Suprapubic skin (tissue), 4 donors: ENCODE data around the gene SIPA1L3. TPM values are rescaled to one million over a fixed set of nuclear protein-coding genes. Genes with fewer than 3 reads are reported as not detected.

Source experiments
- DNase-seq, 2 donors: peaks; one replicate each; pipeline ENCODE4 v3.0.0-alpha.2; 2019; ENCODE audit warnings: low spot score in 2 of 2
- H3K27ac ChIP-seq: fragments of 200-600 bp; sonication (generic); one replicate; pipeline ENCODE4 v1.5.1; 2019
- H3K27me3 ChIP-seq: fragments of 200-600 bp; sonication (generic); one replicate; pipeline ENCODE4 v1.5.1; 2019
- H3K36me3 ChIP-seq: fragments of 200-600 bp; sonication (generic); one replicate; pipeline ENCODE4 v1.5.1; 2019
- H3K4me1 ChIP-seq: fragments of 200-600 bp; sonication (generic); one replicate; pipeline ENCODE4 v1.5.1; 2019
- H3K4me3 ChIP-seq: fragments of 200-600 bp; sonication (generic); one replicate; pipeline ENCODE4 v1.5.1; 2019; ENCODE audit warnings: mild to moderate bottlenecking
- H3K9me3 ChIP-seq: fragments of 200-600 bp; sonication (generic); one replicate; pipeline ENCODE4 v1.5.1; 2019
- EP300 ChIP-seq: sonication (generic); formaldehyde crosslinking; IDR thresholded peaks from one replicate; pipeline ENCODE4 v1.6.1; 2017; ENCODE audit warnings: antibody characterized with exemption
- POLR2A ChIP-seq, 2 donors: fragments of 450-650 bp; IDR thresholded peaks; one replicate each; pipeline ENCODE4 v1.6.1; 2017; ENCODE audit warnings: antibody characterized with exemption in 2 of 2, mild to moderate bottlenecking in 2 of 2, moderate library complexity in 2 of 2
- POLR2AphosphoS5 ChIP-seq, 3 donors: sonication (generic); formaldehyde crosslinking; IDR thresholded peaks; one replicate each; pipeline ENCODE4 v1.6.1; 2017; ENCODE audit warnings: antibody characterized with exemption in 3 of 3
- WGBS: methylation state at CpG from one replicate; pipeline ENCODE4 v1.1.5; 2018; 5-methylcytosine and 5-hydroxymethylcytosine counted together
- total RNA-seq, 4 donors: library from RNA; depleted of rRNA; stranded (reverse); fragments of >200 nt; gene quantifications; one replicate each; pipeline ENCODE4 v1.1.0, GENCODE V29; 2016
- TF ChIP-seq, protein P1 (sequence below), 2 donors: fragments of 200-600 bp in 1 of 2; fragments of 450-650 bp in 1 of 2; sonication (generic) in 1 of 2; IDR thresholded peaks; one replicate each; pipeline ENCODE4 v1.5.1; 2016 to 2019; ENCODE audit warnings: antibody characterized with exemption in 2 of 2, mild to moderate bottlenecking in 1 of 2, moderate library complexity in 1 of 2

SIPA1L3 gene
- total RNA-seq, 4 donors from 2014 or later: 52.6 to 92.1 (median 81.8) TPM

DNA sequence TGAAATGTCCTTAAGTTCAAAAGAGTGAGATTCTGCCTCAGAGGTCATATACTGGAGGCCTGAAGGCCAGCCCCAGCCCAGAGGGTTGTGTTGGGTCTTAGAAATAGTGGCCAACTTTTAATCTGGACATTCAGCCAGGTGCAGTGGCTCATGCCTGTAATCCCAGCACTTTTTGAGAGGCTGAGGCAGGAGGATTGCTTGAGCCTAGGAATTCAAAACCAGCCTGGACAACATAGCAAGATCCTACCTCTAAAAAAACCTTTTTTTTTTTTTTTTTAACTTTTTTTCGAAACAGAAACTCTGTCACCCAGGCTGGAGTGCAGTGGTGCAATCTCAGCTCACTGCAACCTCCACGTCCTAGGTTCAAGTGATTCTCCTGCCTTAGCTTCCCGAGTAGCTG is 301.6 kb downstream of the SIPA1L3 start:
- Histone ChIP-seq H3K27ac (no peak overlapping the region), H3K4me1 (peaks cover 30% of the 10 kb centered on the region), H3K9me3 (no peaks in the 10 kb centered on the region), H3K27me3 (peaks cover 9% of the 10 kb centered on the region), H3K36me3 (peaks cover 27% of the 10 kb centered on the region), H3K4me3 (no peak overlapping the region)
- TF ChIP-seq POLR2A (IDR thresholded peaks at IDR 0.05) (no peak), POLR2AphosphoS5 (IDR thresholded peaks at IDR 0.05) (no peak)
- TF ChIP-seq, protein P1, sequence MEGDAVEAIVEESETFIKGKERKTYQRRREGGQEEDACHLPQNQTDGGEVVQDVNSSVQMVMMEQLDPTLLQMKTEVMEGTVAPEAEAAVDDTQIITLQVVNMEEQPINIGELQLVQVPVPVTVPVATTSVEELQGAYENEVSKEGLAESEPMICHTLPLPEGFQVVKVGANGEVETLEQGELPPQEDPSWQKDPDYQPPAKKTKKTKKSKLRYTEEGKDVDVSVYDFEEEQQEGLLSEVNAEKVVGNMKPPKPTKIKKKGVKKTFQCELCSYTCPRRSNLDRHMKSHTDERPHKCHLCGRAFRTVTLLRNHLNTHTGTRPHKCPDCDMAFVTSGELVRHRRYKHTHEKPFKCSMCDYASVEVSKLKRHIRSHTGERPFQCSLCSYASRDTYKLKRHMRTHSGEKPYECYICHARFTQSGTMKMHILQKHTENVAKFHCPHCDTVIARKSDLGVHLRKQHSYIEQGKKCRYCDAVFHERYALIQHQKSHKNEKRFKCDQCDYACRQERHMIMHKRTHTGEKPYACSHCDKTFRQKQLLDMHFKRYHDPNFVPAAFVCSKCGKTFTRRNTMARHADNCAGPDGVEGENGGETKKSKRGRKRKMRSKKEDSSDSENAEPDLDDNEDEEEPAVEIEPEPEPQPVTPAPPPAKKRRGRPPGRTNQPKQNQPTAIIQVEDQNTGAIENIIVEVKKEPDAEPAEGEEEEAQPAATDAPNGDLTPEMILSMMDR (IDR thresholded peaks at IDR 0.05): no peak
- 92% methylated on average over 3 of the region's 3 CpGs for WGBS
- no peak for DNase-seq

DNA sequence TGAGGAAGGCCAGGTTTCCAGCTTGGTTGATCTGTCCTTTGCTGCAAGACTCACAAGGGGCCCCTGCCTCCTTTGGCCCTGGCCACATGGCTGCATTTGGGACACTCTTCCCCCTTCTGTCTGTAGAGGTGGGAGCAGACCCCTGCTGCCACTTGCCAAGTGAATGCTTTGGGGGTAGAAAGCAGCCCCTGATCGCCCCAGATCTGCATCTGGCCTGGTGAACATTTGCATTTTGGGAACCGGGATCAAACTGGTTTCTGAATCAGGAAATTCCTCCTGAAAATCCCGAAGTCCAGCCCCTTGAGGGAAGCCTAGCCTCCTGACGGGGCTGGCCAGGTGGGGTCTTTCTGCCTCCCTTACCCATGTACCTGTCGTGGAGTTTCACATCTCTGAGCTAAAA is 302.1 kb downstream of the SIPA1L3 start:
- Histone ChIP-seq H3K4me1 (peaks cover 30% of the 10 kb centered on the region), H3K27me3 (peaks cover 9% of the 10 kb centered on the region), H3K9me3 (no peaks in the 10 kb centered on the region), H3K4me3 (peak overlapping the region; percentile 33), H3K36me3 (peaks cover 21% of the 10 kb centered on the region), H3K27ac (peak overlapping the region; percentile 78)
- WGBS: 31% methylated on average over 4 of the region's 5 CpGs
- DNase-seq: no peak
- TF ChIP-seq EP300: no peak

DNA sequence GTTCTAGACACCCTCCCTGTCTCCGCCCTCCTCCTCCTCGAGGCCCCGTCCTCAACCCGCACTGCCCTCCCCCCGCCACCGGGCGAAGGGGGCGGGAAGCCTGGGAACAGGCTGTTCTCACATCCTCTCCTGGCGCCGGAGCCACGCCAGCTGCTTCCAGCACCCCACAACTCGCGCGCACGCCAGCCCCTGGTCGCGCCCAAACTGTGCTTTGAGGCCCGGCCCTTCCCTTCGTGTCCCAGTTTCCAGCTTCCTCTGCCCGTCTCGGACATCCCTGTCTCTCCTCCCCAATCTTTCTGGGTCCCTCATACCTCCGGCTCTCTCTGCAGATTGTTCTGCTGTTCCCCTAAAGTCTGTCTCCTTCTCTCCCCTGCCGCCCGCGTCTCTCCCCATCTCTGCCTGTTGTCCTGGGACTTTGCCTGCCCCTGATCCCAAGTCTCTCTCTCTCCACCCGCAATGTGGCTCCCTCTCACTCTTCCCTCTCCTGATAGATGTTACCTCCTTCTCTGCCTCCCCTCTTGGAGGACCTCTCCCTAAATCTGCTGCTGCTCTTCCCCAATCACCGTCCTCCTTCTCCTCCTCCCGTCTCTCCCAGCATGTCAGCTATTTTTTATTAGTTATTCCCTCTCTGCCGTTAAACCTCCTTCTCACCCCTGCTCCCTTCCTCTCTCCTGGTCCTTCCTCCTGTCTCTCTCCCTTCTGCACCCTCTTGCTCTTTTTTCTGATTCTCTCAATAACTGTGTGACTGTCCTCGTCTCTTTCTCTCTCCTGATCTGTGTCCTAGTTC is 302.9 kb downstream of the SIPA1L3 start:
- WGBS: 3% methylated on average over 29 of the region's 30 CpGs
- Histone ChIP-seq H3K4me1 (peaks cover 30% of the 10 kb centered on the region), H3K27ac (peak overlapping the region; percentile 78), H3K9me3 (no peaks in the 10 kb centered on the region), H3K36me3 (peaks cover 15% of the 10 kb centered on the region), H3K27me3 (peaks cover 9% of the 10 kb centered on the region), H3K4me3 (peak overlapping the region; percentile 33)
- peak in 1 of 3 donors; percentile 65 for TF ChIP-seq POLR2AphosphoS5 (IDR thresholded peaks at IDR 0.05)
- no peak for TF ChIP-seq EP300
- TF ChIP-seq, protein P1 (IDR thresholded peaks at IDR 0.05): no peak
- TF ChIP-seq POLR2A (IDR thresholded peaks at IDR 0.05): no peak
- DNase-seq: peak in 1 of 2 donors; percentile 85

DNA sequence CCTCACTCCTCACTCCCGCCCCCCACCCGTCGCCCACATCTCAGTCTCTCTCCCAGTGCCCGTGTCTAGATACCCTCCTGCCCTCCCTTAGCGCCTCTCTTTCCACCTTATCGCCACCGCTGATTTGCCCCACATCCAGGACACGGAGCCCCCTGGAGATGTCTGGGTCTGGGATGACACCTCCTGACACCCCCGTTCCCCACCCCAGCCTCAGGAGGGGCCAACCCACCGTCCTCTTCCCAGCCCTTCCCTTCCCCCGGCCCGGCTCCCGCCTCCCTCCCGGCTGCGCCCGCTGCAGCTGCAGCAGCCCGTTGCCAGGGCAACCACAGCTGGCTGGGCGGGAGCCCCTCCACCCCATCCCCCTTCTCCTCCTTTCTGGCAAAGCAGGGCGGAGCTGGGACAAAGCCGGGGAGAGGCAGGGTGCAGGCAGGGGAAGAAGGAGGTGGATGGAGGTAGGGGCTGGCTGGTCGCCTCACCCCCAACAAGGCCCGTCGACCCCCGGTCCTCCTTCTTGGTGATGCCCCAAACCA is 303.5 kb downstream of the SIPA1L3 start:
- Histone ChIP-seq H3K9me3 (no peaks in the 10 kb centered on the region), H3K4me1 (peaks cover 30% of the 10 kb centered on the region), H3K27me3 (peaks cover 9% of the 10 kb centered on the region), H3K36me3 (peaks cover 13% of the 10 kb centered on the region), H3K27ac (peak overlapping the region; percentile 78), H3K4me3 (peak overlapping the region; percentile 33)
- no peak for TF ChIP-seq POLR2A (IDR thresholded peaks at IDR 0.05)
- TF ChIP-seq EP300: no peak
- no peak for TF ChIP-seq POLR2AphosphoS5 (IDR thresholded peaks at IDR 0.05)
- TF ChIP-seq, protein P1 (IDR thresholded peaks at IDR 0.05): no peak
- peak in 1 of 2 donors; percentile 77 for DNase-seq
- 6% methylated on average over 19 of the region's 24 CpGs for WGBS

DNA sequence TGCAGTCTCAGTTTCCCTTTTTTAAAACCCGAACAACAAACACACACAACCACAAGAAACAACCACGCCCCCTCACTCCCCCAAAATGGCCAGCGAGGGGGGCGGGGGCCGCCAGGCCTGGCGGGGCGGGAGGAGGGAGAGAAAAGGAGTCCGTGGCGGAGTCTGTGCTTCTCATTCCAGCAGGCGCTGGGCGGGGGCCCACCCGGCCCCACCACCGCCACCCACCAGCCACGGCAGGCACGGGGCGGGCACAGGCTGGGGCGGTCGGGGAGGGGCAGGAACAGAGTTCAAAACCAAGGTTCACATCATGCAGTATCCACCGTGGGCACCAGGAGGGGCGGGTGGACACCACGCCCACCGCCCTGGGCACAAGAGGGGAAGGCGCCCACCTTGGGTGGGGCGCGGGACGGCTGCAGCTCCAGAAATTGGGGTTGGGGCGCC is 304.2 kb downstream of the SIPA1L3 start:
- H3K4me3 ChIP-seq: peak overlapping the region; percentile 33
- H3K36me3 ChIP-seq: peaks cover 7% of the 10 kb centered on the region
- TF ChIP-seq, protein P1 (IDR thresholded peaks at IDR 0.05): no peak
- TF ChIP-seq EP300: no peak
- WGBS: 6% methylated on average over 26 of the region's 27 CpGs
- DNase-seq: peak in 1 of 2 donors; percentile 65
- H3K9me3 ChIP-seq: no peaks in the 10 kb centered on the region
- H3K4me1 ChIP-seq: peaks cover 30% of the 10 kb centered on the region
- H3K27ac ChIP-seq: no peak overlapping the region
- H3K27me3 ChIP-seq: peaks cover 9% of the 10 kb centered on the region
